Measurements from ENCODE around the gene ACKR2. TPM values are rescaled to one million over a fixed set of nuclear protein-coding genes. Genes with fewer than 3 reads are reported as not detected.

ACKR2 gene
- polyA plus RNA-seq, 1 of the 3 experiments (the other 2 are of a cell fraction) = 0.10 TPM

- Histone ChIP-seq H3K9me2 (no peaks in the 10 kb centered on the region), H3K27me3 (ENCODE audit: insufficient read depth) (no peaks in the 10 kb centered on the region), H3K4me3 (ENCODE audit: low read depth in 2 of 2, low read length in 1 of 2) (no peak overlapping the region), H3K79me2 (ENCODE audit: insufficient read depth) (no peaks in the 10 kb centered on the region), H2AFZ (ENCODE audit: low read depth) (no peak overlapping the region), H3K4me1 (ENCODE audit: control insufficient read depth in 1 of 2, insufficient read depth in 2 of 2, low read depth in 1 of 2, low read length in 1 of 2) (peaks cover 0 to 11% of the 10 kb centered on the region in 2 experiments; a peak in 2 of 4 replicates), H3K4me2 (no peak overlapping the region), H3K9ac (no peak overlapping the region), H4K20me1 (ENCODE audit: insufficient read depth) (no peaks in the 10 kb centered on the region), H3F3A (replicated peaks; ENCODE audit: insufficient read depth) (peaks cover 12% of the 10 kb centered on the region), H3K36me3 (replicated peaks in 1 of 2; ENCODE audit: control insufficient read depth in 1 of 2, insufficient read depth in 2 of 2, low read length in 1 of 2) (no peaks in the 10 kb centered on the region), H3K27ac (ENCODE audit: low read depth in 2 of 2, low read length in 1 of 2) (no peak overlapping the region), H3K9me3 (no peaks in the 10 kb centered on the region)
- WGBS (ENCODE audit: low lambda C conversion rate) = 74% methylated on average over 6 of the region's 6 CpGs
- ChIA-PET CTCF (interaction anchor here (1.0 to 6.3 kb wide), 5 partner anchors 8 to 25 kb away, joined by 3 to 38 read pairs (median 16); partner anchors contain the start of gene HIGD1A), POLR2A (no interaction called here)
- no peak for TF ChIP-seq TEAD4 (IDR thresholded peaks at IDR 0.05; ENCODE audit: borderline replicate concordance, insufficient read depth)
- no peak for TF ChIP-seq CHD2 (IDR thresholded peaks at IDR 0.05; ENCODE audit: low read length, partially characterized antibody)
- TF ChIP-seq NRF1 (IDR thresholded peaks at IDR 0.05; ENCODE audit: low read depth, low read length) = no peak
- TF ChIP-seq FOXJ3 (CRISPR knock-in tag; IDR thresholded peaks at IDR 0.05) = no peak
- no peak for TF ChIP-seq FOSL2 (IDR thresholded peaks at IDR 0.05; ENCODE audit: borderline replicate concordance, low read depth)
- TF ChIP-seq RAD21 (IDR thresholded peaks at IDR 0.05; ENCODE audit: low read length) = no peak
- TF ChIP-seq NFIC (IDR thresholded peaks at IDR 0.05; ENCODE audit: borderline replicate concordance) = no peak
- TF ChIP-seq MXI1 (IDR thresholded peaks at IDR 0.05; ENCODE audit: low read depth, low read length) = no peak
- TF ChIP-seq RXRA (IDR thresholded peaks at IDR 0.05; ENCODE audit: borderline replicate concordance, low read depth) = no peak
- no peak for TF ChIP-seq ZBTB33 (IDR thresholded peaks at IDR 0.05; ENCODE audit: borderline replicate concordance, low read depth)
- TF ChIP-seq GATA2 (CRISPR knock-in tag; IDR thresholded peaks at IDR 0.05) = no peak
- TF ChIP-seq SMC3 (IDR thresholded peaks at IDR 0.05; ENCODE audit: low read depth, low read length) = no peak
- no peak for TF ChIP-seq MEF2A (IDR thresholded peaks at IDR 0.05; ENCODE audit: borderline replicate concordance, low read depth)
- TF ChIP-seq FOXM1 (IDR thresholded peaks at IDR 0.05; ENCODE audit: low read depth) = no peak
- no peak for TF ChIP-seq PBX3 (IDR thresholded peaks at IDR 0.05)
- TF ChIP-seq TAF1 (IDR thresholded peaks at IDR 0.05; ENCODE audit: borderline replicate concordance, low read depth, low read length) = no peak
- no peak for TF ChIP-seq USF2 (IDR thresholded peaks at IDR 0.05; ENCODE audit: borderline replicate concordance, low read depth, low read length)
- no peak for TF ChIP-seq SIN3A (IDR thresholded peaks at IDR 0.05; ENCODE audit: borderline replicate concordance, low read depth, low read length)
- TF ChIP-seq POLR2AphosphoS5 (IDR thresholded peaks at IDR 0.05; ENCODE audit: low read depth, low read length) = no peak
- no peak for TF ChIP-seq RFX5 (IDR thresholded peaks at IDR 0.05; ENCODE audit: low read length)
- no peak for DNase-seq
These were observed 11.5 kb downstream of the ACKR2 start for GRCh38 chr3:42820746-42821051.
